Muscle layer of colon (tissue), 2 donors: ENCODE measurements around the gene DNAJB8.

Experiments used
- H3K27ac ChIP-seq: one replicate; pipeline ENCODE4 v1.7.0; 2013; ENCODE audit warnings: low read depth, mild to moderate bottlenecking, low read length, moderate library complexity
- H3K27me3 ChIP-seq, 2 donors: one replicate each; pipeline ENCODE4 v1.7.0; 2013; ENCODE audit warnings: low read length in 2 of 2, mild to moderate bottlenecking in 2 of 2; ENCODE audit not compliant: insufficient read depth in 2 of 2, control insufficient read depth in 1 of 2
- H3K36me3 ChIP-seq: one replicate; pipeline ENCODE4 v1.7.0; 2013; ENCODE audit warnings: mild to moderate bottlenecking, low read length; ENCODE audit not compliant: insufficient read depth
- H3K4me1 ChIP-seq: one replicate; pipeline ENCODE4 v1.7.0; 2013; ENCODE audit warnings: mild to moderate bottlenecking, low read length; ENCODE audit not compliant: insufficient read depth
- H3K4me3 ChIP-seq, 2 donors: one replicate each; pipeline ENCODE4 v1.7.0; 2013; ENCODE audit warnings: low read length in 2 of 2, low read depth in 1 of 2, mild to moderate bottlenecking in 1 of 2, moderate library complexity in 1 of 2
- H3K9ac ChIP-seq: one replicate; pipeline ENCODE4 v1.7.0; 2013; ENCODE audit warnings: low read length
- H3K9me3 ChIP-seq: one replicate; pipeline ENCODE4 v1.7.0; 2013; ENCODE audit warnings: mild to moderate bottlenecking, low read length
- donor health status: abdominal sarcoma.
- donor health status: Adenocarcinoma of cecum.

The DNAJB8 gene

DNA sequence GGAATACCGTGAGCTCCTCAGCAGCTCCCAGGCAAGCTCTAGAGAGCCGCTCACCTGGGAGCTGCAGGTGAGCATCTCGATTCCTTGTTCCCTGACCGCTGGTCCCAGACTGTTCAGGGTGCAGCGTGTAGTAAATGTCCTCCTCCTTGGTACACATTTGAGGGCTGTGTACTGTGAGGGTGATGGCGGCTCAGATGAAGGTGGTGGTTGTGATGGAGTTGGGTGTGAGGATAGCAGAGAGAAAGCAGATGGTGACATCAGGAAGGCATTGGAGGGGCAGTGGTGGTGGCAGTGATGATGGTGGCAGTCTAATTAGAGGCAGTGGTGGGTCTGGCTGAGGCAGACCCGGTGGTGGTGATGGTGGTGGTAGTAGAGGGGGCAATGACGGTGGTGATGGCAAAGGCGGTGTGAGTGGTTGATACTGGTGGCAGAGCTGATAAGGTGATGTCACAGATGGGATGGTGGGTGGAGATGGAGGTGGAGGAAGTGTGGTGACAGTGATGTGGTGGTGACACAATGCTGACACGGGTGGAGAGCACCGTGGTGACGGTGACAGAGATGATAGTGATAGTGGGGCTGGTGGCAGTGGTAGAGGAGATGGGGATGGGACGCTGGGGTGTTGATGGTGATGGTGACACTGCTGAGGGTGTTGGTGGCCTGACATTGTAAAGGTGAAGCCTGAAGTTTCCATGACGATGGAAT is at the start of gene DNAJB8:
TSS of gene DNAJB8 (minus strand) at position 51 of the 702 bp plus-strand sequence. CDS start 3,645 bp downstream, outside the sequence.
- no peaks in the 10 kb centered on the region for H3K9me3 ChIP-seq
- H3K36me3 ChIP-seq: no peaks in the 10 kb centered on the region
- H3K4me3 ChIP-seq: no peak within 1 kb of the TSS
- H3K4me1 ChIP-seq: no peaks in the 10 kb centered on the region
- H3K27ac ChIP-seq: no peak within 1 kb of the TSS
- H3K27me3 ChIP-seq: peaks cover 0 to 9% of the 10 kb centered on the region in 2 donors
- no peak within 1 kb of the TSS for H3K9ac ChIP-seq

DNA sequence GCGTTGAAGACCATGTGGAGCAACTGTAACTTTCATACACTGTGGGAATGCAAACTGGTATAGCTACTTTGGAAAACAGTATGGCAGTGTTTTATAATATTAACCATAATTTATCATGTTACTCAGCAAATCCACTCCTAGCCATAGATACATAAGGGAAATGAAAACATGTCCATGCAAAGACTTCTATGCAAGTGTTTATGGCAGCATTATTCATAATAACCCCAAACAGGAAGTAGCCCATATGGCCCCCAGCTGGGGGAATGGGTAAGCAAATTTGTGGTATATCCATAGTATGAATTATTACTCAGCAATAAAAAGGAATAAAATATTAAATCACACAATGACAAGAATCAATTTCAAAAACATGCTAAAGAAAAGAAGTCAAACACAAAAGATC is 49.3 kb upstream of the DNAJB8 start:
- H3K27me3 ChIP-seq: peaks cover 4 to 9% of the 10 kb centered on the region in 2 donors
- H3K27ac ChIP-seq: no peak overlapping the region
- H3K9me3 ChIP-seq: peaks cover 11% of the 10 kb centered on the region
- H3K36me3 ChIP-seq: no peaks in the 10 kb centered on the region
- H3K4me1 ChIP-seq: no peaks in the 10 kb centered on the region
- no peak overlapping the region for H3K9ac ChIP-seq
- H3K4me3 ChIP-seq: no peak overlapping the region

DNA sequence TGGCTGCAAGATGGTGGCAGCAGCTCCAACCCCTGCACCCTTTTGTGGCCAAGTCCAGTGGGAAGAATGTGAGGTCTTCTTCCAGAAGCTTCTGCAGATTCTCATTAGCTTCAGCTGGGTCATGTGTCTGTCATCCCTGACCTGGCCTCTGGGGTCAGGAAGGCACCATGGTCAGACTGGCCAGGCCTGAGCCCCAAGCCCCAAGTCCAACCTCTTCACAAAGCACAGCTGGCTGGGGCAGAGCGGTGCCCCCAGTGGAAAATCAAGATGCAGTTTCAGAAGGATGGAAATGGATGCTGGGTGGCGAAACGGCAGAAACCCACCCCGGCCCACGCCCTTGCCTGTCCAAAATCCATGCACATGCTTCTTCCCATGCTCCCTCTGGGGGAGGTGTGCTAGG is 42.2 kb upstream of the DNAJB8 start:
- Histone ChIP-seq H3K4me1 (no peaks in the 10 kb centered on the region), H3K4me3 (no peak overlapping the region), H3K27ac (no peak overlapping the region), H3K9ac (no peak overlapping the region), H3K27me3 (peaks cover 0 to 25% of the 10 kb centered on the region in 2 donors), H3K9me3 (peaks cover 5% of the 10 kb centered on the region), H3K36me3 (no peaks in the 10 kb centered on the region)

DNA sequence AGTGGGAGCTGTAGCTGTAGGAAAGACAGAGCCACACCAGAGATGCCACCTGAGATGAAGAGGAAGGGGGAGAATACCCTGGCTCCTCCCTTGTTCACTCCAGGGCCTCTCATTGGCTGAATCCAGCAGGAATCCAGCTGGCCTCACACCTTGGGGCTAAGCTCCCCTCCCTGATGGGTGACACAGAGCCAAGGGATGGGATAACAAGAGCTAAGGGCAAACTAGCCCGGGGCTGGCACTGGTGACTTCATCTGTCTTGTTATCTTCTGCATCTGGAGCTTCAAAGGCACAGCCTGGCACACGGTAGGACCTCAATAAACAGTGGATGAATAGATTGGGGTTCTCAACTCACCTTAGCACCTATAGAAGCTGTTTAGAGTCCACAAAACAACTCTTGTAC is 40.1 kb upstream of the DNAJB8 start:
- H3K27ac ChIP-seq: no peak overlapping the region
- no peak overlapping the region for H3K4me3 ChIP-seq
- H3K9me3 ChIP-seq: no peaks in the 10 kb centered on the region
- no peaks in the 10 kb centered on the region for H3K4me1 ChIP-seq
- H3K9ac ChIP-seq: no peak overlapping the region
- H3K27me3 ChIP-seq: peaks cover 0 to 32% of the 10 kb centered on the region in 2 donors
- no peaks in the 10 kb centered on the region for H3K36me3 ChIP-seq

DNA sequence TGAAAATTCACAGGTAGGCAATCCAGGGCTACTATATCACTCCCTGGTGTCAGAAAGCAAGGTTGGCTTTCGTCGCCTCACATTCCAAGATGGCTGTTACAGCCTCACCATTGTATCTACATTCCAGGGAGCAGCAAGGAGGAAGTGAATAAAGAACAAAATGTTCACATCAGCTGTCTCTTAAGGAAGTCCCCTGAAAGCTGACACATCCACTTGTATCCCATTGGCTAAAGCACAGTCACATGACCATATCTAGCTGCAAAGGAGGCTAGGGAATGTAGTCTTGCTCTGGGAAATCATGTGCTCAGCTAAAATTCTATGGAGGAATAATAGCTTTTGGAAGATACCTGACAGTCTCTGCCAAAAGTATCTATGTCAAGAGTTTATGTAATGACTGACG is 39.1 kb upstream of the DNAJB8 start:
- no peak overlapping the region for H3K4me3 ChIP-seq
- no peaks in the 10 kb centered on the region for H3K4me1 ChIP-seq
- H3K27me3 ChIP-seq: peaks cover 0 to 32% of the 10 kb centered on the region in 2 donors
- H3K9me3 ChIP-seq: no peaks in the 10 kb centered on the region
- no peak overlapping the region for H3K27ac ChIP-seq
- no peaks in the 10 kb centered on the region for H3K36me3 ChIP-seq
- H3K9ac ChIP-seq: no peak overlapping the region

DNA sequence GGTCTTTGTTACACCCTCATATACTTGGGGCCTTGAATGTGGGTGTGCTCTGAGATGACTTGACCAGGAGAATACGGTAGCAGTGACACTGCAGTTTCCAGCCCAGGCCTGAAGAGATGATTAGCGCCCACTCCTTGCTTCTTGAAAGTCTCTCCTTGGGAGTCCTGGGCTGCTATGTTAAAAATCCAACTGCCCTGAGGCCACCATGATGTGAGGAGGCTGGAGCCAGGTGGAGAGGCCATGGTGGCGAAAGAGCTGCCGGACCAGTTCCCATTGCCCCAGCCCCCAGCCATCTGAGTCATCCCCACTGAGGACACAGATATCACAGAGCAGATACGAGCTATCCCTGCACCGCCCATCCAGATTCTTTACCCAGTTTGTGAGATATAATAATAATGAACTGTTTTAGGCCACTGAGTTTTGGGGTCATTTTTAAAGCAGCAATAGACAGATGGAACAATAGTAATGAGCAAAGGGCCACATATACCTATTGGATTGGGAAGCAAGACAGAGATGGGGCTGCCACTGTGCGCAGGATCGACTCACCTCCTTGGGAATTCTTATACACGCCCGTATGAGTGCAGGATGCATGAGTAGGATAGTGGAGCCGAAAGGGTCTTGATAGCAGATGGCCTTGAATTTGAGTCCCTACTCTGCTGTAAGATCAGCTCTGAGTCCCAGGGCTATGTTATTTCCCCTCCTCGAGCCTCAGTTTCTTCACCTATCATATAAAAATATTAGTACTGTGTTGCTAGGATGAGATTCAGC is 38.5 kb upstream of the DNAJB8 start:
- Histone ChIP-seq H3K9me3 (no peaks in the 10 kb centered on the region), H3K4me3 (no peak overlapping the region), H3K9ac (no peak overlapping the region), H3K27ac (no peak overlapping the region), H3K27me3 (peaks cover 5 to 32% of the 10 kb centered on the region in 2 donors), H3K36me3 (no peaks in the 10 kb centered on the region), H3K4me1 (no peaks in the 10 kb centered on the region)

DNA sequence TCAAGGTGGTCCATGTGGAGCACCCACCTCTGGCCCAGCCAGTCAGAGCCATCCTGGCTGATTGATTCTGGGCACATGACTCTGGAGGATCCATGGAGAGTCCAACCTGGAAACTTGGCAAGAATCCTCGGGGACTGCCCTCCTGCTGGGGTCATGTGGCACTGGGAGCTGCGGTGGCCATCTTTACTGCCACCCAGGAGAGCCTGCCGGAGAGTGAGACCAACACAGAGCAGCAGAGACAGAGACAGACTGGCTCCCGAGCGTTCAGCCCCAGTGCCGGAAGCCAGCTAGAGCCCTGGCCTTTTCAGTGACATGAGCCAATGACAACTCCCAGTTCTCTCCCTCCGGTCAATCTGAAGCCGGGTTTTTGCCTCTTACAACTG is 37.8 kb upstream of the DNAJB8 start:
- no peak overlapping the region for H3K4me3 ChIP-seq
- H3K27ac ChIP-seq: no peak overlapping the region
- H3K9ac ChIP-seq: no peak overlapping the region
- H3K9me3 ChIP-seq: no peaks in the 10 kb centered on the region
- H3K27me3 ChIP-seq: peaks cover 10 to 34% of the 10 kb centered on the region in 2 donors
- H3K36me3 ChIP-seq: no peaks in the 10 kb centered on the region
- no peaks in the 10 kb centered on the region for H3K4me1 ChIP-seq

DNA sequence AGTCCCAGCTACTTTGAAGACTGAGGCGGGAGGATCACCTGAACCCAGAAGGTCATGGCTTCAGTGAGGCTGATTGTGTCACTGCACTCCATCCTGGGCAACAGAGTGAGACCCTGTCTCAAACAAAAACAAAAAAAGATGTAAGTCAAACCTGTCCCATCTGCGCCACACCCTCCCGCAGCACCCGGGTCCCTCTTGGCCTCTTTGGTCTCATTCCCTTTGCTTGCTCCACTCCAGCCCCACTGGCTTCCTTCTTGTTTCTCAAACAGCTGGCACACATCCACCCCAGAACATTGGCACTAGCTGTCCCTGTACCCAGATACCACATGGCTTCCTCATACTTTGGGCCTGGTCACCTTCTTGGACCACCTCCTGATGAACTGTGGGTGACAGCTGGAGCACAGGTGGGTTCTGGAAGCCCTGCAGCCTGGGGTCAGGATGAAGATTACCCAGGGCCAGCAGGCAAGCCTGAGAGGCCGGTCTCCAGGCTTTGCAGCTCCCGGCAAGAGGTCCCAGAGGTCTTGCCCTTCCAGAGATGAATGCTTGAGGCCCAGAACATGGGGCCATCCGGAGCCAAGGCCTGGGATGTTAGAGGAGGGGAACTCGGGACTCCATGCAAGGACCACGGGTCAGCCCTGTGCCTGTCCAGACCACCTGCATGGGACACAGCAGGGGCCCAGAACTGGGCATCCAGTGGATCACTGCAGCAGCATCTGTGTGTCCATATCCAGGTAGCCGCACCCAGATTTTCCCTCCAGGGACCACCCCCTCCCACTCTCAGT is 37.3 kb upstream of the DNAJB8 start:
- no peak overlapping the region for H3K27ac ChIP-seq
- H3K4me1 ChIP-seq: no peaks in the 10 kb centered on the region
- no peaks in the 10 kb centered on the region for H3K36me3 ChIP-seq
- H3K9ac ChIP-seq: no peak overlapping the region
- H3K9me3 ChIP-seq: no peaks in the 10 kb centered on the region
- H3K27me3 ChIP-seq: peaks cover 16 to 40% of the 10 kb centered on the region in 2 donors
- no peak overlapping the region for H3K4me3 ChIP-seq

DNA sequence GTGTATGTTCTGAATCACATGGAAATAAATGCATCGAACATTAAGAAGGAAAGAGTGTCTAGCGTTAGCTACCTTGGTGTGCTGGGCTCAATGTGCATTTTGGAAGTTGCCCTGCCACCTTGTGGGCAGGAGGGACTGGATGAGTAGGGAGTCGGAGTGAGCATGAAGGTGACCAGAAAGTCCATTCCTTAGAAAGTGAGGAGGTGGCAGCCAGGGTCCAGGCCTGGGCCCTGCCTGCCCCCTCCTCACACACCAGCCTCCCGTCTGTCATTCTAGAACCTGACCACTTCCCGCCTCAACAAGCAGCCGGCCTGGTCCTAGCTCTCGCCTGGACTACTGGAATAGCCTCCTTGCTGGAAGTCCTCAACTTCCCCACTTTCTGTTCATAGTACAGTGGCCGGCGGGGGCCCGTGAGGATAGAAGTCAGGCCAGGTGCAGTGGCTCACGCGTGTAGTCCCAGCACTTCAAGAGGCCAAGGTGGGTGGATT is 36.5 kb upstream of the DNAJB8 start:
- H3K9ac ChIP-seq: no peak overlapping the region
- H3K4me1 ChIP-seq: no peaks in the 10 kb centered on the region
- H3K36me3 ChIP-seq: no peaks in the 10 kb centered on the region
- no peak overlapping the region for H3K27ac ChIP-seq
- peaks cover 23 to 48% of the 10 kb centered on the region in 2 donors for H3K27me3 ChIP-seq
- H3K9me3 ChIP-seq: no peaks in the 10 kb centered on the region
- no peak overlapping the region for H3K4me3 ChIP-seq

DNA sequence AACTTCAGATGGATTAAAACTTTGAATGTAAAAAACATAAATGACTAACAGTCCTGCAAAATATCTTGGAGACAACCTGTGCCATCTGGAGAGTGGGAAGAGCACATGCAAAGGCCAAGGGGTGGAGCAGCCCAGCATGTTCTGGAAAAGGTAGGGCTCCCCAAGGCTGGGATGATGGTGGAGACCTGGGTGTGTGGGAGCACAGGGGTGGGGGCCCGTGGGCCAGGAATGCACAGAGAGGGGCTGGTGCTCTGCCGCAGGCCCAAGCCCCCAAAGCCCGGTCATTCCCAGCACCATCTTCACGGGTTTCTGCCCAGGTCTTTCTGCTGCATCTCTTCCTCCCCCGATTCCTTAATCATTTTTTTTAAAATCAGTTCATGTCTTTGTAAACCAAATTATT is 36.0 kb upstream of the DNAJB8 start:
- peaks cover 25 to 51% of the 10 kb centered on the region in 2 donors for H3K27me3 ChIP-seq

DNA sequence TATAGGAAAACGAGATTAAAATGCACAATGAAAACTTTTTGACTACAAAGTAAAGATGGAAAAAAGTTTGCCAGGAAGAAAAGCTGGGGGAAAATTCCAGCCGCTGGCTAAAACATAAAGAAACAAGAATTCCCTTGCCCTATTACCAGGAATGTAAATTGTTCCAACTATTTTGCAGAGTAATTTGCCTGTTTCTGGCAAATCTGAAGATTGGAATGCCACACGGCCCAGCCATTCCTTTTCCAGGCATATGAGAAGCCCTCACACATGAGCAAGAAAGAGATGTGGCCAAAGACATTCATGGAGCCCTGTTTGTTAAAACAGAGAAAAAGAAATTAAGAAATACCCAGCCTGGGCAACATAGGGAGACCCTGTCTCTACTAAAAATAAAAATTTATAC is 34.7 kb upstream of the DNAJB8 start:
- peaks cover 7% of the 10 kb centered on the region for H3K4me1 ChIP-seq
- no peaks in the 10 kb centered on the region for H3K9me3 ChIP-seq
- no peaks in the 10 kb centered on the region for H3K36me3 ChIP-seq
- H3K27me3 ChIP-seq: peaks cover 33 to 52% of the 10 kb centered on the region in 2 donors
- H3K4me3 ChIP-seq: no peak overlapping the region
- no peak overlapping the region for H3K9ac ChIP-seq
- H3K27ac ChIP-seq: no peak overlapping the region

More for the DNA sequence above, 36.0 kb upstream of the DNAJB8 start:
- Histone ChIP-seq H3K9me3 (no peaks in the 10 kb centered on the region), H3K4me1 (no peaks in the 10 kb centered on the region), H3K27ac (no peak overlapping the region), H3K4me3 (no peak overlapping the region), H3K36me3 (no peaks in the 10 kb centered on the region), H3K9ac (no peak overlapping the region)
